Ascending aorta (tissue), 2 donors: ENCODE data around the gene HECTD4. TPM values are rescaled to one million over a fixed set of nuclear protein-coding genes. Genes with fewer than 3 reads are reported as not detected.

ENCODE experiments used
- DNase-seq, 2 donors: peaks; one replicate each; pipeline ENCODE4 v3.0.0-alpha.2; 2019; ENCODE audit warnings: low spot score in 2 of 2
- H3K27ac ChIP-seq, 2 donors: fragments of 200-600 bp; sonication (generic); one replicate each; pipeline ENCODE4 v1.5.1; 2016 to 2017; ENCODE audit warnings: mild to moderate bottlenecking in 1 of 2
- H3K27me3 ChIP-seq: fragments of 200-600 bp; sonication (generic); one replicate; pipeline ENCODE4 v1.5.1; 2017
- H3K36me3 ChIP-seq, 2 donors: fragments of 200-600 bp; sonication (generic); one replicate each; pipeline ENCODE4 v1.5.1; 2016
- H3K4me1 ChIP-seq, 2 donors: fragments of 200-600 bp; sonication (generic); one replicate each; pipeline ENCODE4 v1.5.1; 2016 to 2017; ENCODE audit warnings: mild to moderate bottlenecking in 1 of 2
- H3K4me3 ChIP-seq, 2 donors: fragments of 200-600 bp; sonication (generic); one replicate each; pipeline ENCODE4 v1.5.1; 2016 to 2017; ENCODE audit warnings: mild to moderate bottlenecking in 1 of 2
- H3K9me3 ChIP-seq, 2 donors: fragments of 200-600 bp; sonication (generic); one replicate each; pipeline ENCODE4 v1.5.1; 2016
- CTCF ChIP-seq, 3 experiments: fragments of 200-600 bp in 2 of 3; fragments of 450-650 bp in 1 of 3; sonication (generic) in 2 of 3; IDR thresholded peaks; one replicate each; pipeline ENCODE4 v1.5.1; 2016 to 2019; ENCODE audit warnings: antibody characterized with exemption in 3 of 3, mild to moderate bottlenecking in 1 of 3, moderate library complexity in 1 of 3
- intact Hi-C: fragments of 100-400 bp; cut with DNase I; formaldehyde crosslinking; loops from one replicate; pipeline ENCODE4 v1.15.1; 2023
- total RNA-seq: library from RNA; depleted of rRNA; stranded (reverse); fragments of >200 nt; gene quantifications from one replicate; pipeline ENCODE4 v1.1.0, GENCODE V29; 2016

The HECTD4 gene
- total RNA-seq, 1 donor from 2014 or later = 23.7 TPM

- TF ChIP-seq CTCF (IDR thresholded peaks at IDR 0.05) = no peak
- no peaks in the 10 kb centered on the region for H3K27me3 ChIP-seq
- no peak overlapping the region for H3K27ac ChIP-seq
- H3K36me3 ChIP-seq = peaks cover 68 to 92% of the 10 kb centered on the region in 2 donors
- H3K9me3 ChIP-seq = no peaks in the 10 kb centered on the region
- no peak for DNase-seq
- intact Hi-C loops = no loop called here
- H3K4me1 ChIP-seq = no peaks in the 10 kb centered on the region
- H3K4me3 ChIP-seq = no peak overlapping the region
Observed at GRCh38 chr12:112206944-112207343, 175.3 kb downstream of the HECTD4 start.

DNA sequence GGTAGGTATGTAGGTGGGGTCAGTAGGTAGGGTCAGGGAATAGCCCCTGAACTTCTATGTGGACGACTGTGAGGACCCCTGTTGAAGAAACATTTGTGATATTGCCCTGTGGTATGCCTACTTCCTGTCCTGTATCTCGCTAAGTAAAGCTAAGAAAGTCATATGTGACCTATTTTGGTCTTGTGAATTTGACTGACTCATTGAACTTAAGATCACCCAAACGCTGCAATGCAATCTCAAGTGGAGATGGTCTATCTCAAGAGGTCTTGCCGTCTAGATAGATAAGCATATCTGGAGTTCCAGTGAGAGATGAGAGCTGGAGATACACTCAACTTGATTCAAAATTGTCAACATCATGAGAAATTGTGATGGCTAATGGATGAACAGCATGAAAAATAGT, 183.1 kb downstream of the HECTD4 start:
- Histone ChIP-seq H3K27me3 (no peaks in the 10 kb centered on the region), H3K4me1 (no peaks in the 10 kb centered on the region), H3K9me3 (no peaks in the 10 kb centered on the region), H3K36me3 (peaks cover 51 to 79% of the 10 kb centered on the region in 2 donors), H3K27ac (no peak overlapping the region), H3K4me3 (no peak overlapping the region)
- intact Hi-C loops = loop anchor here (2.0 kb wide), 1 partner anchor 188 kb away; no protein-coding TSS in a partner anchor
- DNase-seq = no peak
- no peak for TF ChIP-seq CTCF (IDR thresholded peaks at IDR 0.05)

DNA sequence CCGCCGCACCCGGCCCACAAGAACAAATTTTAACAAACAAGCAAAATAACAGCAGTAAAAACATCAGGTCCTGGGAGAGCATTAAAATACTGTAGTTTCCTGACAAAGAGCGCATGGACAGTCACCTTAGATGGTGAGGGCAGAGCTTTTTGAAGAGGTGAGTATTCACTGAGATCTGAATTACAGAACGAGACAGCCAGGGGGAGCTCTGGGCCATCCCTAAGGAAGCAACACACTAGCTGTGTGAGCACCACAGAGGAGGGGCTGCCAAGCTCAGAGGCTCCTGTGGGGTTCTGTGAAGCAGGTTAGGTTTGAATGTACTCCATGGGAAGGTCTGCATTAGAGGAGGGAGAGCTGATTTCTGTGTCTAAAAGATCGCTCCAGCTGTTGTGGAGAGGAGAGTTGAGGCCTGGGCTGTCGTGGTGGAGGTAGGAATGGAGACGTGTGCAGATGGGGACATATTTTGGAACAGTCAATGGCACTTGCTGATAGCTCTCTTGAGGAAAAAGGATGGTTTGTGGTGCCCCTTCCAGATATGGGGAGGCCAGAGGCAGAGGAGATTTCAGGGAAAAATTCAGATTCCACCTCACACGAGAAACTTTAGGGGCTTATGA, 184.0 kb downstream of the HECTD4 start:
- Histone ChIP-seq H3K27me3 (no peaks in the 10 kb centered on the region), H3K27ac (no peak overlapping the region), H3K9me3 (no peaks in the 10 kb centered on the region), H3K4me1 (no peaks in the 10 kb centered on the region), H3K36me3 (peaks cover 52 to 79% of the 10 kb centered on the region in 2 donors), H3K4me3 (no peak overlapping the region)
- intact Hi-C loops = loop anchor here (2.0 kb wide), 1 partner anchor 189 kb away; no protein-coding TSS in a partner anchor
- DNase-seq = no peak
- TF ChIP-seq CTCF (IDR thresholded peaks at IDR 0.05) = peak in 2 of 3 experiments; percentile 15 to 42

GRCh38 chr12:112196196-112196875, 185.9 kb downstream of the HECTD4 start:
- no peak overlapping the region for H3K4me3 ChIP-seq
- H3K36me3 ChIP-seq = peaks cover 60 to 83% of the 10 kb centered on the region in 2 donors
- no peaks in the 10 kb centered on the region for H3K4me1 ChIP-seq
- TF ChIP-seq CTCF (IDR thresholded peaks at IDR 0.05) = no peak
- no peak overlapping the region for H3K27ac ChIP-seq
- no peak for DNase-seq
- no peaks in the 10 kb centered on the region for H3K9me3 ChIP-seq
- H3K27me3 ChIP-seq = no peaks in the 10 kb centered on the region
- intact Hi-C loops = no loop called here

GRCh38 chr12:112194601-112195247, 187.5 kb downstream of the HECTD4 start:
- intact Hi-C loops = no loop called here
- no peak for TF ChIP-seq CTCF (IDR thresholded peaks at IDR 0.05)
- no peaks in the 10 kb centered on the region for H3K9me3 ChIP-seq
- no peak for DNase-seq
- no peak overlapping the region for H3K27ac ChIP-seq
- H3K27me3 ChIP-seq = no peaks in the 10 kb centered on the region
- H3K4me1 ChIP-seq = no peaks in the 10 kb centered on the region
- peaks cover 62 to 85% of the 10 kb centered on the region in 2 donors for H3K36me3 ChIP-seq
- H3K4me3 ChIP-seq = no peak overlapping the region
